Activated gamma-delta T cell (primary cell): ENCODE data around the gene BTBD6.
"Not testable (repeated sequence)": the region's sequence is repeated elsewhere in the genome, so short reads cannot be mapped to it uniquely, and the experiment has no call there.

ENCODE experiments used
- DNase-seq: peaks from one replicate; lab custom pipeline; 2025; lab: John Stamatoyannopoulos, UW

The BTBD6 gene

DNA sequence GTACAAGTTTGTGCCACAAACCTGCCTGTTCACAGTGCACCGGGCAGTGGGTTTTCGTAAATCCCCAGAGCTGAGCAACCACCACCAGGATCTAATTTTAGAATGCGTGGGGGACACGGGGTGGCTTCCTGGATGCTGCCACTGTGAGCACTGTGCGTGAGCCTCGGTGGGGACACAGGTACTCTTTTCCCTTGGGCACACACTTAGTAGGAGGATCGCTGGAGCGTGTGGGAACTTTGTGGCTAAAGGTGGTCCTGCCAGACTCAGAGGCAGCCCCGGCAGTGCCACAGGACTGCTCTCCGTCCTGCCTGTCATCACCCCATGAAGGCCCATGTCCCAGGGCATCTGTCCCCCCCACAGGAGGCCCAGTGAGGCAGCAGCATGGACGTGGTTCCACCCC is 21.1 kb downstream of the BTBD6 start:
- no peak for DNase-seq

GRCh38 chr14:105271224-105271890 is 23.0 kb downstream of the BTBD6 start:
- DNase-seq: no peak

- no peak for DNase-seq
Measured at GRCh38 chr14:105272623-105273022, 24.3 kb downstream of the BTBD6 start.

DNA sequence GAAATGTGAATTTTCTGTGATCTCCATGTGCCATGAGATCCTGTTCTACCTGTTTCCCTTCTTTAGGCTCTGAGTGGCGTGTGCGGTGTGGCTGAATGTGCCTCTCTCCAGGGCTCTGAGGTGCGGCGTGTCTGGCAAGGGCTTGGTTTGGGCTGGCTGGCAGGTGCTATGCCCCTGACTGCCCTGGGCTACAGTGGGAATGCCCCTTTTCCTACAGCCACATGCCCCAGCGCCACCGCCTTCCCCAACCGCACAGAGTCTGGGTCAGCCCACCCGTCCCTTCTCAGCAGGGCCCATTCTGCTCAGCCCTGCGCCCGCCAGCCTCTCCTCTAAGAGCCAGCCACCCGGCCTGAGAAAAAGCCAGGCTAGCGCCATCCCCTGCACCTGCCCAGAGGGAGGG is 24.7 kb downstream of the BTBD6 start:
- no peak for DNase-seq

DNA sequence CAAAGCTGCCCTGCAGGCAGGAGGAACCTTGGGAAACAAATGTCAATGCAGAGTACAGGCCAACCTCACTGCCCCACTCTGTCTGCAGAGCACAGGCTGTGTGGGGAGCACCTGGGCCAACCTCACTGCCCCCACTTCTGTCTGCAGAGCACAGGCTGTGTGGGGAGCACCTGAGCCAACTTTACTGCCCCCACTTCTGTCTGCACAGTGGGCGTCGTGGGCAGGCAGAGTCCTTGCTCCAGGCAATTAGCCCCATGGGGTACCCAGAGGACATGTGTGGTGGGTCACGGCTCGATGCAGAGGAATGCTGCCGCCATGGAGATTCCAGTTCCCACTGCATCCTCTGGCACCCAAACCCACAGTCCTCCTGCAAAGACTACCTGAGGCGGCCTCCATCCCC is 26.3 kb downstream of the BTBD6 start:
- no peak for DNase-seq

DNA sequence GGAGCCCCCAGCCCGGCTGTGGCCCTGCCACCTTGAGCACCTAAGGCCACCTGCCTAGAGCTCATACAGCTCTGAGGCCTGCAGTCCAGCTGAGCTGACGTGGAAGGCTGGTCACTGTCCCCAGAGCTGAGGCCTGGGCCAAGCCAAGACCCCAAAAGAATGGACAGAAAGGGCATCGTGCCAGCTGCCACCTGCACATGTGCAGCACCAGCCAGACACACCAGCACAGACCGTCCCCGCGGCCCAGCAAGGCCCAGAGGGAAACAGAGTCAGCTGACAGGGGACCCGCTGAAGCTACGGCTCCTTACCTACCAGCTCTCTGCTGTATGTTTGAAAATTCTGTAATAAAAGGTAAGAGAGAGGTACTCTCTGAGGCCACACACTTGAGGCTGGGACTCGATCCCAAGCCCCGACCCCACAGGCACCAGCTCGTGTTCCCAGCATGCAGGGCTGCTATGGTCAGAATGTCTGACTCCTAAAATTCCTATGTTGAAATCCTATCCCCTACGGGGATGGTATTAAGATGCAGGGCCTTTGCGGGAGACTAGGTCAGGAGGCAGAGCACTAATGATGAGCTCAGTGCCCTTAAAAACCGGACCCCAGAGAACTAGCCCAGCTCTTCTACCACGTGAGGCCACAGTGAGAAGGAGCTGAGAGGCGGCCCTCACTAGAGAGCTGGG is 27.1 kb downstream of the BTBD6 start:
- no peak for DNase-seq

DNA sequence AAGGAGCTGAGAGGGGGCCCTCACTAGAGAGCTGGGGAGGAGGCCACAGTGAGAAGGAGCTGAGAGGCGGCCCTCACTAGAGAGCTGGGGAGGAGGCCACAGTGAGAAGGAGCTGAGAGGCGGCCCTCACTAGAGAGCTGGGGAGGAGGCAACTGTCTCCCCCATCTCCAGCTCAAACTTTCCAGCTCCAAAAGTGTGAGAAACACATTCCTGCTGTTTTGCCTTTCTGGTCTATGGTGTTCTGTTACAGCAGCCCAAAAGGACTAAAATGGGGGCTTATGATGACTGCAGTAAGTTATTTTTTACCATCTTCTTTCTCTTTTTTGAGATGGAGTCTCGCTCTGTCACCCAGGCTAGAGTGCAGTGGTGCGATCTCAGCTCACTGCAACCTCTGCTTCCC is 29.1 kb downstream of the BTBD6 start:
- DNase-seq: not testable (repeated sequence)

GRCh38 chr14:105279642-105280361 is 31.5 kb downstream of the BTBD6 start:
- no peak for DNase-seq

GRCh38 chr14:105280525-105280924 is 32.2 kb downstream of the BTBD6 start:
- no peak for DNase-seq

GRCh38 chr14:105281371-105282097 is 33.2 kb downstream of the BTBD6 start:
- no peak for DNase-seq

DNA sequence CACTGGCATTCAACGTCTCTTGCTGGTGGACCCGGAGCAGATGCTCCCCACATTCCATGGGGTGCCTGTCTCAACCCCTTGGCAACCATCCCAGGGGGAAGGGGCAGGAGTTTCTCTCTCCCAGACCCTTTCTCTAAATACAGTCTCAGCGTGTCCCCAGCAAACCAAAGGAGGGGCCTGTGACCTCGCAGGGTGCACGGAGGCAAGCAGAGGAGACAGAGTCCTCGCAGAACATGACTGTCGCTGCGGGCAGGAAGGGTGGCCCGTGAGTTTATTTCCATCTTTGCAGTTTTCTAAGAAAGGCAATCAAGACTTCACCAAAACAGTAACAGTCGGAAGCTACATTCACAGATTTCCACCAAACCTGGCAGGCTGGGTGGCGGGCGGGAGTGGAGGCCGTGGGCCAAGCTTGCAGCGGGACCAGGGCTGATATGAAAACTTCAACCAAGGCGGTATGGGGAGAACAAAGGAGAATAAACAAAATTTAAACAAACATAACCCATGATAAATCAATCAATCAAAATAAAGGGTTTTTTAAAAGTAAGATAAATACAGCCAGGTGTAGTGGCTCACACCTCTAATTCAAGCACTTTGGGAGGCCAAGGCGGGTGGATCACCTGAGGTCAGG is 33.9 kb downstream of the BTBD6 start:
- no peak for DNase-seq

DNA sequence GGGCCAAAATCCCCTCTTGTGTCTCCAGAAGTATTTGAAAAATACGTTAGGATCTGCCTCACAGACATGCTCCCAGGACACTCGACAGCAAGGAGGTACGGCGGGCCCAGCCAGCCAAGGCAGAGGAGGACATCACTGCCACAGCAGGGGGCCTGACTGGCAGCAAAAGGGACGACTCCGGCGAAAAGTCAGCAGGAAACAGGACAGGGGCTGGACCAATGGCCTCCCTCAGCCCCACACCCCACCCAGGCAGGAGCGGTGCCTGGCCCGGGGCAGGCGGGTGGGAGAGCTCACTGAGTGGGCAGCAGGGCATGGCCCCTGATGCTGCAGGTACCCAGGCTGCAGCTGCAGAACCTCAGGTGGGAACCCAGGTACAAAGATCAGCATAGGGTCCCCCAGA is 34.7 kb downstream of the BTBD6 start:
- no peak for DNase-seq

GRCh38 chr14:105283899-105284298 is 35.6 kb downstream of the BTBD6 start:
- DNase-seq: no peak

DNA sequence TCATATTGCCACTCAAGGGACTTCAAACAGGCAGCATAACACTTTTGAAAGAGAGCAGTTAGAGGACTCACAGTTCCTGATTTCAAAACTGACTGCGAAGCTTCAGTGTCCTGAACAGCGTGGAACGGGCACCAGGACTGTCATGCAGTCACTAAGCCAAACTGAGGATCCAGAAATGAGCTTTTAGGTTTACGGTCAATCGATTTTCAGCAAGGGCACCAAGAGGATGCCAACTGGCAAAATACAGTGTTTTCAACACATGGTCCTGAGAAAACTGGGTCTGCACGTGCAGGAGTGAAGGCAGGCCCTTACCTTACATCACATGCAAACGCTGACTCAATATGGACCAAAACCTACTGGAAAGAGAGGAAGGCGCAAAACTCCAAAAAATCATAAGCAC is 36.8 kb downstream of the BTBD6 start:
- no peak for DNase-seq

DNA sequence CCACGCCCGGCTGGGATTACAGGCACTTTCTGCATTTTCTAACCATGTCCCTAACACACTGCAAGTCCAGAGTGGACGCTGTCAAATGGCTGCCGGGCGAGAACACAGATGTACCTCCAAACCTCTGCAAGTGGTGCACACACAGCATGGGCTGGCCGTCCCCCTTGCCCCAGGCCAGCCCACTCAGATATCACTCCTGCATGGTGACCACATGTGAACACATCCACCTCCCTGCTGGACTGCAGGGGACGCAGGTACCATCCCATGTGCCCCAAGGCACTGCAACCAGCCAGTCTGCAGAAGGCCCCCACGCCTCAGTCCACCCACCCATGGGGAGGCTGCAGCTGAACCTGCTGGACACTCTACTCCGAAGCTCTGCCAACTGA is 38.4 kb downstream of the BTBD6 start:
- DNase-seq: no peak

- DNase-seq: no peak
Measured at GRCh38 chr14:105287249-105288102, 39.1 kb downstream of the BTBD6 start.

DNA sequence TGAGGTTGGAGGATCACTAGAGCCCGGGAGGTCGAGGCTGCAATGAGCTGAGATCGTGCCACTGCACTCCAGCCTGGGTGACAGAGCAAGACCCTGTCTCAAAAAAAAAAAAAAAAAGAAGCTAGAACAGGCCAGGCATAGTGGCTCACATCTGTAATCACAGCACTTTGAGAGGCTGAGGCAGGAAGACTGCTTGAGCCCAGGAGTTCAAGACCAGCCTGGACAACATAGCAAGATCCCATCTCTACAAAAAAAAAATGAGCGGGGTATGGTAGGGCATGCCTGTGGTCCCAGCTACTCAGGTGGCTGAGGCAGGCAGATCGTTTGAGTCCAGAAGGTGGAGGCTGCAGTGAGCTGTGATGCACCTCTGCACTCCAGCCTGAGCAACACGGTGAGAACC is 40.6 kb downstream of the BTBD6 start:
- DNase-seq: not testable (repeated sequence)

DNA sequence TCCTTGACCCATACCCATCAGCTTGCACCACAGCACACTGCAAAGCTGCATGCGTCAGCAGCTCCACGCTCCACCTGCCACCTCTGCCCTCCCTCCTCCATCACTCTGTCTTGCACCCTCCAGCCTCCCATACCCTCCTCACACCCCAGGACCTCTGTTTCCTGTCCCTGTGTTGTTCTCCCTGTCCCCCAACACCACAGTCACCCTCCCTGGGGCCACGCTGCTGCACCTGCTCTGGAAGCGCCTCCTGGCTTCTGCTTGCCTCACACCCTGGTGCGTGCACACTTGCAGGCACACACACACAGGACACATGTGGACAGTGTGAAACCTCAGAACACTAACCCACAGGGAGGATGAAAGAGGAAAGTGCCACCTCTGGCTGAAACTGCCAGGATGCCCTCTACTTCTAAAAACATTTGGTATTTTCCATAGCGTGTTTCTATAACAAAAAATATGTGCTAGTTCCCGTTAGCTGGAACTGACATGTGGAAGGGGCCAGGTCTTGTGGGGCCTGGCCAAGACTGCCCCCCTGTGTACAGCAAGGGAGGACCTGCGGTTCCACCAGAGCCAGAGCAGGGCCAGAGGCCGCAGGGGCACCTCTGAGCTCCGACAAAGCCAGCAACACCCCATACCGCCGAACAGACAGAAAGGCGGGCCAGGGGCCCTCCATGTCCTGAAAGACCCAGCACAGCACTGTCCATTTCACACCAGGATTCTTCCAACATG is 42.5 kb downstream of the BTBD6 start:
- peak; percentile 40 for DNase-seq

DNA sequence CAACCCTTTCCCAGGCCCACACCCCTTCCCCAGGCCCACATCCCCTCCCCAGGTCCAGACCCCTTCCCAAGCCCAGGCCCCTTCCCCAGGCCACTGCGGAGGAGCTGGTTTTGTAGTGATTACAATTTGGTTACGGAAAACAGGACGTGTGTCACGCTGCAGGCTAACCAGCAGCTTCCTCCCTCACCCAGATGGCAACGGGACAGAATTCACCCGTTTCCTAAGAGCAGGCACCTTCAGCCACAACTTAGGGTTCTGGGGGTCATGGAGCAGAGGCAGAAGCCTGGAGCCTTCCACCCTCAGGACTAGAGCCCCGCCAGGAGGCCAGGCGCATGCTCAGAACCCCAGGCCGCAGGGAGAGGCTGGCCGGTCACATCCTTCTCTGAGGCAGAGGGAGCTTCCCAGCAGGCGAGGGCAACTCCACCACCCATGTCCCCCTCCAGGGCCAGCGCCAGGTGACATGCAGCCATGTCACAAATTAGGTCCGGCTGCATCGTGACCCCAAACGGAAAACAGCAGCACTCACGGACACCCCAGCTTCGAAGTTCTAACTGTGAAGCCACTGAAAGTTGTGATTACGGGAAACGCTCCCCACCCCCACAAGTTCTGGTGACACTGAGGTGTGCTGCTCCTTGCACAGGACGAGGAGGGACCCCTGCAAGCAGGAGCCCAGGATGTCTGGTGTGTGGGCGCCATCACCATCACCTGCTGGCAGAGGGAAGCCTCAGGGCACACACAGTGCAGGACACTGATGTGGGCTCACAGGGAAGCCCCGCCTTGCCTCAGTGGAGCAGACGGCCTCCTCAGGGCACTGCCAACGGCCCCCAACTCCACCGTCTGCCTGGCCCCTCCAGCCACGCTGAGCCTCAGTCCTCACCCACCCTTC is 44.7 kb downstream of the BTBD6 start:
- no peak for DNase-seq
